HG02588 (cell line): ENCODE results near the gene FHAD1.
A peak's percentile ranks its signal among the peaks of the same experiment; 100 is the strongest.

Source experiments
- ATAC-seq: cut with Tn5 transposase; IDR thresholded peaks from one replicate; pipeline ENCODE4 v1.9.1; 2021; ENCODE audit warnings: mild to moderate bottlenecking, moderate library complexity; ENCODE audit not compliant: unreplicated experiment

The FHAD1 gene

GRCh38 chr1:15218287-15219279 lies 28.4 kb upstream of the FHAD1 start:
- ATAC-seq, result no peak

- no peak for ATAC-seq
Observed at GRCh38 chr1:15219280-15220023, 27.6 kb upstream of the FHAD1 start.

- no peak for ATAC-seq
Observed at GRCh38 chr1:15220024-15220392, 27.0 kb upstream of the FHAD1 start.

GRCh38 chr1:15220825-15221431 lies 26.1 kb upstream of the FHAD1 start:
- ATAC-seq, result no peak

GRCh38 chr1:15222653-15223303 lies 24.2 kb upstream of the FHAD1 start:
- ATAC-seq, result no peak

GRCh38 chr1:15224259-15224869 lies 22.7 kb upstream of the FHAD1 start:
- ATAC-seq, result no peak

- ATAC-seq, result no peak
Observed at GRCh38 chr1:15224974-15225373, 22.0 kb upstream of the FHAD1 start.

- ATAC-seq, result no peak
Observed at GRCh38 chr1:15225461-15225860, 21.6 kb upstream of the FHAD1 start.

GRCh38 chr1:15226388-15227255 lies 20.4 kb upstream of the FHAD1 start:
- ATAC-seq, result no peak

GRCh38 chr1:15229707-15230131 lies 17.3 kb upstream of the FHAD1 start:
- no peak for ATAC-seq

- ATAC-seq, result peak; percentile 84
Observed at GRCh38 chr1:15231714-15232201, 15.3 kb upstream of the FHAD1 start.

- ATAC-seq, result no peak
Observed at GRCh38 chr1:15233689-15234088, 13.3 kb upstream of the FHAD1 start.

GRCh38 chr1:15236321-15236721 lies 10.7 kb upstream of the FHAD1 start:
- no peak for ATAC-seq

GRCh38 chr1:15236746-15237145 lies 10.3 kb upstream of the FHAD1 start:
- no peak for ATAC-seq

- ATAC-seq, result no peak
Observed at GRCh38 chr1:15238789-15239188, 8.2 kb upstream of the FHAD1 start.

- ATAC-seq, result no peak
Observed at GRCh38 chr1:15242766-15243165, 4.3 kb upstream of the FHAD1 start.

- no peak for ATAC-seq
Observed at GRCh38 chr1:15243275-15244043, 3.6 kb upstream of the FHAD1 start.

GRCh38 chr1:15244813-15245212 lies 2.2 kb upstream of the FHAD1 start:
- no peak for ATAC-seq
